HG03159 (cell line): Measurements from ENCODE around the gene PDIA3.
"Not testable (repeated sequence)": the region's sequence is repeated elsewhere in the genome, so short reads cannot be mapped to it uniquely, and the experiment has no call there.

Source experiments
- ATAC-seq: cut with Tn5 transposase; IDR thresholded peaks from one replicate; pipeline ENCODE4 v1.9.1; 2021; ENCODE audit warnings: mild to moderate bottlenecking, moderate library complexity; ENCODE audit not compliant: unreplicated experiment

PDIA3 gene

GRCh38 chr15:43776101-43776717 is 30.0 kb downstream of the PDIA3 start:
- ATAC-seq = peak; percentile 56

DNA sequence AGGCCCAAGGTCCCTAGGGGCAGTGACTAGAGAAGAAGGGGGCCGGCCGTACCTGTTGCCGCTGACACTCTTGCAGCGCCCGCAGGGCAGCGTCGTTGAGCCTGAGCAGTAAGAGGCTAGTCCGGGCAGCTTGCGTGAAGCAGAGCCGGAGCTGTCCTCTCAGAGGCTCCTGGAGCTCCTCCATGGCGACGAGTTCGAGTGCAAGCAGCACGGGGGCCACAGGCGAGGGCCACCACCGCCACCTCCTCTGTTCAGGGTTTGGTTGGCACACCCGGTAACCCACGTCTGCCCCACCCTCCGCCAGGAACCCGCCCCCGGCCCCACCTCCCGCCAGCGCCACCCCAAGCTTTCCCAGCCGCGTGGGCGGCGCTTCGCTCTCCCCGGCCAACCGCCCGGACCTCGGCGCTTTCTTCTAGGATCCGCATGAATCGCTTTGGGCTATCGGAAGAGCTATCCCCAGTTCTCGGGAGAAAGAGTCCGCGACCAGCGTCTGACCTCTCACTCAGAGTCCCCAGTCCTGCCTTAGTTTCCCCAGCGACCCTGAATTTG is 30.6 kb downstream of the PDIA3 start, which contains the start of gene ELL3:
Gene ELL3 (minus strand): TSS at position 249 of the 549 bp plus-strand sequence. CDS start 65 bp downstream, at position 184.
- ATAC-seq = peak; percentile 37

GRCh38 chr15:43777267-43777914 is 31.2 kb downstream of the PDIA3 start:
- peak; percentile 53 for ATAC-seq

DNA sequence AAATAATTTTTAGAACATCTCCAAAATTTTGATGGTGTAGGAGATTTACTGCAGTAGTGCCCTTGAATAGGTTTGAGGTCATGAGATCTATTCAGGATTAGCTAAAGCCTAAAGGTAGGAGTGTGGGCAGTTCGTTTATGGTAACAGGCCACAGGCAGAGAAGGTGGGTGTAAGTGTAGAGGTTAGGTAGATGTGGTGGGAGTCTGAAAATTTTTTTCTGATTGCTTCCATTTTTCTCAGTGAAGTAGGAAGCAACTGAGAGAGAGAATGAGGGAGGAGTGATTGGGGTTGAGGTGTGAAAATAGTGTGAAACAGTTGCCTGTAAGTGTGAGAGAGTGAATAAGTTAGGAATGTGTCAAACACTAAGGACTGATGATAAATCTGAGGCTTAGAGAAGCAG is 32.8 kb downstream of the PDIA3 start:
- no peak for ATAC-seq

GRCh38 chr15:43789409-43789808 is 43.2 kb downstream of the PDIA3 start:
- no peak for ATAC-seq

DNA sequence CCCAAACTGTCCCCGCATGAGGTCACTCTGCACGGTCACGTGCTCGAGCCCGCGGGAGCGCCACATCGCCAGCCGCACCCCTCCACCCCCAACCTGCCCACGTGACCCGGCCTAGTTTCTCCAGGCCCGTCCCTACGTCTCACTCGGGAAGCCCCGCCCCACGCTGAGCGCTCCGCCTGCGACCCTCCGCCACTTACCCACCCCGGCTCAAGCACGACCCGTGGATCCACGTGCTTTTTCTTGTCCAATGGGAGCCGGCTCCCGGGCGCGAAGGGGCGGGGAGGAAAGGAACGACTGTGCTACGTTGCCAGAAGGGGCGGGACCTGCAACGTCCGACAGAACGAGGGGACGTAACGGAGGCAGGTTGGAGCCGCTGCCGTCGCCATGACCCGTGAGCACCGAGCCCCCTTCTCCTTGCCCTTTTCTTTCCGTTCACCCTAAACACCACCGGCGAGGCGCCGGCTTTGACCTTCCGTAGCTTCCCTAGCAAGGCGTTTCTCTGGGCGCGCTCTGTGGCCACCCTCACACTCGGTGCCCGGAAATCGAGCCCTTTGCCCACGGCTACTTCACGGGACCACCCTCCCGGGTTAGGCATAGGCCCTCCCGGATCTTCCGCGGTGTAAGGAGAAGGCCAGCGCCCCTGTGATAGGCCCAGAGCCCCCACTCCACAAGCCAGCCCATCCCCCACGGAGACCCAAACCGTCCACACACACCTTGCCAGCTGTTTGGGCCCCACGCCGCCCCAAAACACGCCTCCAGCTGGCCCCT is 45.9 kb downstream of the PDIA3 start, which contains the start of gene SERF2:
Gene SERF2 (plus strand): TSS at position 328 of the 768 bp plus-strand sequence. CDS start 57 bp downstream, at position 385.
- ATAC-seq = peak; percentile 85

DNA sequence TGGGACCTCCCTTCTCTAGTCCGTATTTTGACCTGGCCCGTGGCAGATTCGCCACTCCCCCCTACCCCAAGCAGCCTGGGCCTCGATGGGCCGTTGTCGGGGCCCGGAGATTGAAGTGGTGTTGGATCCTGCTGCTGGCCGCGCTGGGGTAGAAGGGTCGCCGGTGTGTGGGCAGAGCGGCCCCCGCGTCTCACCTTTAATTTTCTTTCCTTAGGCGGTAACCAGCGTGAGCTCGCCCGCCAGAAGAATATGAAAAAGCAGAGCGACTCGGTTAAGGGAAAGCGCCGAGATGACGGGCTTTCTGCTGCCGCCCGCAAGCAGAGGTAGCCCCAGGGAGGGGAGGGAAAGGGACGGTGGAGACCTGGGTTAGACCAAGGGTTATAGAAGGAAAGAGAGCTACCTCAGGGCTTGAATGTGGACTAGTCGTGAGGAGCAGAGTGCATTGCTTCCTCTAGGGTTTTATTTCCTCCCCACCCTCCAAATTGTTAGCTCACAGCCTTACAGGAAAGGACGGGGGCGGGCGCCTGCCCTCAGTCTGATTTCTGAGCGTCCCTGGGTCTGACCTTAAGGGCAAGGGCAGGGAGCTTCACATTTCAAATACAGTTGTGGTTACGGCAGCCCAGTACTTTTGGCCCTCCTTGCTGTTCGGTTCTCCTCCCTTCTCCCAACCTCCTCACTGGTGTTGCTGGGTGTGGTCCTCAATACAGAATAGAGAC is 46.7 kb downstream of the PDIA3 start:
- no peak for ATAC-seq

GRCh38 chr15:43793647-43794046 is 47.4 kb downstream of the PDIA3 start:
- ATAC-seq = no peak

DNA sequence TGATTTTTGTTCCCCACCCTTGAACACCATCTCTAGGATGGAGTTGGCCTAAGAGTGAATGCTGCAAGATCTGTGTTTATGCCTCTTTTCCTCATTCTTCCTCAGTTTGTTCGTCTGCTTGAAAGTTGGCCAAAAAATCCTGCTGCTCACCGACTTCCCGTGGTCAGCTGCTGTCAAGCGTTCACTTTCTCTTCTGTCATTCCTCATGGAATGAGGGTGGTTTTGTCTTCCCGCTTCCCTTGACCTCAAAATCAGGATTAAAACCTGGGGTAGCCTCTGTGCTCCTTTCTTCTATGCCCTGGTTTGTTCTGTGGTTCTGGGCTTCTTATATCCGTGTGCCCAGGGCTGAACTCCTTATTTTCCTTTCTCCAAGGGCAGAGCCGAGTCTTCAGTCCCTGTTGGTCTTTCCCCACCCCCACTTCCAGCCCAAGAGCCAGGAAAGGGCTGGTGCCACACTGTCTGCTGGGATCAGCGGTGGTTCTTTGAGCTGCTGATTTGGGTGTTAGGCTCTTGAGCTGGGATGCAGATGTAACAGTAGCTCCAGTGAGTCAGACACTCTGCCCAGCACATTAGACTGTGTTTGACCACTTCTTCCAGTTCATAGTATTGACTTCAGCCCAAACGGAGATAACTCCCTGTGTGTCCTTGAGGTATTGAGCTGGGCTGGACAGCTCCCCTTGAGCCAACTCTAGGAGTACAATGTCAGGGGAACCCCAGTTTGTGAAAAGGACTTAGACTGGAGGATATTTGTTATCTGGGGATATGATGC is 48.2 kb downstream of the PDIA3 start:
- ATAC-seq = no peak

DNA sequence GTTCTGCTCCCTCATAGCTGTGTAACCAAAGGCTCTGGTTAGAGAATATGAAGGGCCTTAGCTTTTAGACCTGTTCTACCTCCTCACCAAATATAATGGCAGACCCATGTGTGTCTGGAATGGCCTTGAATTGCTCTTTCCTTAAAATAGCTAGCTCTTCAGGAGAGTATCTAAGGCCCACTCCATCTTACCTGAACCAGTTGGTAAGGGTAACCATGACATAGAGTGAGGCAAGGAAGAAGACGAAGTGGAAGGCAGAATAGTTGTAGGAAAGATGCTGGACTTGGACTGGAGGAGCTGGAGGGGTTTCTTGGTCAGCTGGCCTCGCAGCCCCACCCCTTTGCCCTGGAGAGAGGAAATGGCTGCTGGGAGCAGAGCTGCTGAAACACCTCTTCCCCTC is 49.0 kb downstream of the PDIA3 start:
- ATAC-seq = no peak

DNA sequence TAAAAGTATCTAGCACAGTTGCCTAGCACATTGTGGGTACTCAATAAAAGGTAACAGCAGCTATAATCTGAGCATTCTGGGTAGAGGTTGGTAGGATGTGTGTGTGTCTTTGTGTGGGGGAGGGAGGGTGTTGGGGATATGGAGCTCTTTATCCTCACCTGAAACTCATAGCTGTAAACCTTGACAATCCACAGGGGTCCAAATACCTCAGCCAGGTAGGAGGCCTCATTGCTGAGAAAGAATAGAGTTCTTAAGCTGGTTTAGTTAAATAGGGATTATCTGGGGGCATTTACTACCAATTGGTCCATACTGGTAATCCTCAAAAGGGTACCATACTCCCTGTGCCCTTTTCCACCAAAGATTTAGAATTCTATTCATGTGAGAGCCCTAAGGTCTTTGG is 49.8 kb downstream of the PDIA3 start:
- no peak for ATAC-seq

DNA sequence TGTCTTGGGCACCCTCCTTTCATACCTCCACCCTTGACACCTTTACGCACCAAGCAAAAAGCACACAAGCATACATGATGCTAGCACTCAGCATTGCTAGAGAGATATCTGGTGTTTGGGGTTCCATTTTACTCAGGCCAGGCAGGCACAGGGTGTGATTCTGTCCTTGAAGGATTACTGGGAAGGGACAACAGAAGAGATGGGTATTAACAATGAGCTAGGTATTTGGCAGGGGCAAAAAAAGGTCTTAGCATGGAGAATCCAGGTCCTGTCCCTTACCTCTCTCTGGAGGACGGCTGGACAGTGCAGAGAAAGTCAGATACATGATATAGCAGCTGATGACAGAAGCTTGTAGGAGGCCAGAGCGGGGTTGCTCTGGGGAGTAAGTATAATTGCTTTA is 50.3 kb downstream of the PDIA3 start:
- ATAC-seq = no peak

- ATAC-seq = no peak
These were observed 53.1 kb downstream of the PDIA3 start for GRCh38 chr15:43799209-43799944.

DNA sequence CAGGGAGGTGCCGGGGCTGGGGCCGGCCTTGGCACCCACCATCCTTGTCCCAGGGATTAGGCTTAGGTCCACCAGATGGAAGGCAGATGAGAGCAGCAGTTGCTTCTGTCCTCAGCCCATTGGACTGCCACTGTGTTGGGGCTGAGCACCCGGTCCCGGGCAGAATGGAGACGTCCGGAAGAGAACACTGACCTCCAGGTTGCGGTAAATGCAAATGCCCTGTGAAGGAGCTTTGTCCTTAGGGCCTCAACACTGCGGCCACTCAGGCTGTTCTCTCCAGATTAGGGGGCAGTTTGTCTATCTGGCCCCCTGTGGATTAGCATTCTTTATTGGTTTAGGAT is 53.7 kb downstream of the PDIA3 start, which contains the start of gene SERINC4:
Gene SERINC4 (minus strand): TSS at position 276 of the 341 bp plus-strand sequence. CDS start 234 bp downstream, at position 42.
- ATAC-seq = no peak

GRCh38 chr15:43800286-43801141 is 54.3 kb downstream of the PDIA3 start, which contains the start of gene HYPK:
HYPK (plus strand) TSS chr15:43800599; CDS start chr15:43800623, 24 bp downstream.
- ATAC-seq = peak; percentile 86

DNA sequence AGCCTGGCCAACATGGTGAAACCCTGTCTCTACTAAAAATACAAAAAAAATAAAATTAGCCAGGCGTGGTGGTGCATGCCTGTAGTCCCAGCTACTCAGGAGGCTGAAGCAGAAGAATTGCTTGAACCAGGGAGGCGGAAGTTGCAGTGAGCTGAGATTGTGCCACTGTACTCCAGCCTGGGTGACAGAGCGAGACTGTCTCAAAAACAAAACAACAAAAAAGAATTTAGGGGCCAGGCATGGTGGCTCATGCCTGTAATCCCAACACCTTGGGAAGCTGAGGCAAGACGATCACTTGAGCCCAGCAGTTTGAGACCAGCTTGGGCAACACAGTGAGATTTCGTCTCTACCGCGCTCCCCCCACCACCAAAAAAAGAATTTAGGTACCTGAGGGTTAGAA is 56.4 kb downstream of the PDIA3 start:
- ATAC-seq = not testable (repeated sequence)

- no peak for ATAC-seq
These were observed 62.3 kb downstream of the PDIA3 start for GRCh38 chr15:43808435-43808950.
